Neural progenitor cell (in vitro differentiated cells): ENCODE data around the gene BRSK2.

ENCODE experiments used
- EZH2 ChIP-seq: fragments of 200-600 bp; sonication (generic); IDR thresholded peaks from 2 replicates; pipeline ENCODE4 v1.6.1; 2017; ENCODE audit warnings: antibody characterized with exemption, mild to moderate bottlenecking, moderate library complexity
- TF ChIP-seq, protein P1 (sequence below): fragments of 200-600 bp; sonication (generic); IDR thresholded peaks from 2 replicates; pipeline ENCODE4 v1.5.1; 2017; ENCODE audit warnings: antibody characterized with exemption, mild to moderate bottlenecking

DNA sequence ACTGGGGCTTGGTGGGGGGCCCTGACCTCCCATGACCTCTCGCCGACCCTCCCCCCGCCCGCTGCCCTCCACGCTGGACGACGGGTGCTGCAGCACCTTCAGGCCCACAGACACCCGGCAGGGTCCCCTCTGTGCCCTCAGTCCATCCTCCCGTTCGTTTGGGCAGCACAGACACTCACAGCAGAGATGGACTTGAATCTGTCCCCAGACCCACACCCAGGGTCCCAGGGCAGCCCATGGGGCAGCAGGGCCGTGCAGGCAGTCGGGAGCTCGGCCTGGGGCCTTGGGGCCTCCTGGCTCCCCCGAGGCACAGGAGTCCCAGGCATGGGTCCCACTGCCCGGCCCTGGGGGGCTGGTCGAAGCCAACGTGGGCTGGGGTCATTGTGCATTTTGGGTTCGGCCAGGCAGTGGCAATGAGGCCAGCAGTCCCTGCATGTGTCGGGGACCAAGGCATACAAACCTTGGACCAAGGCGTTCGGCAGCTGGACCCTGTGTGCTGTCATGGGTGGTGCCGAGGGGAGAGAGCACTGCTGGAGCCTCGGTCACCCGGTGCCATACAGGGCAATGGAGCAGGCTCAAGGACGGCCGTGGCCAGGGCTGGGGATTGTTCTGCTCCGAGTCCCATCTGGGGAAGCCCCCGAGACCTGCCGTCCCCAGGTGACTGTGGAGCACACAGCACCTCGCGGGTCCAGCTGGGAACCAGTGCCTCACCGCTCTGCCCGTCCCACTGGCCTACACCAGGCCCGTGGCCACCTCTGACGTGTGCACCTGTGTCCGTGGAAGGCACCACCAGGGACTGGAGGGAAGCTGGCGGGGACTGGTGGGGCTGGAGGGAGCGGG is 19.3 kb upstream of the BRSK2 start:
- TF ChIP-seq, protein P1, sequence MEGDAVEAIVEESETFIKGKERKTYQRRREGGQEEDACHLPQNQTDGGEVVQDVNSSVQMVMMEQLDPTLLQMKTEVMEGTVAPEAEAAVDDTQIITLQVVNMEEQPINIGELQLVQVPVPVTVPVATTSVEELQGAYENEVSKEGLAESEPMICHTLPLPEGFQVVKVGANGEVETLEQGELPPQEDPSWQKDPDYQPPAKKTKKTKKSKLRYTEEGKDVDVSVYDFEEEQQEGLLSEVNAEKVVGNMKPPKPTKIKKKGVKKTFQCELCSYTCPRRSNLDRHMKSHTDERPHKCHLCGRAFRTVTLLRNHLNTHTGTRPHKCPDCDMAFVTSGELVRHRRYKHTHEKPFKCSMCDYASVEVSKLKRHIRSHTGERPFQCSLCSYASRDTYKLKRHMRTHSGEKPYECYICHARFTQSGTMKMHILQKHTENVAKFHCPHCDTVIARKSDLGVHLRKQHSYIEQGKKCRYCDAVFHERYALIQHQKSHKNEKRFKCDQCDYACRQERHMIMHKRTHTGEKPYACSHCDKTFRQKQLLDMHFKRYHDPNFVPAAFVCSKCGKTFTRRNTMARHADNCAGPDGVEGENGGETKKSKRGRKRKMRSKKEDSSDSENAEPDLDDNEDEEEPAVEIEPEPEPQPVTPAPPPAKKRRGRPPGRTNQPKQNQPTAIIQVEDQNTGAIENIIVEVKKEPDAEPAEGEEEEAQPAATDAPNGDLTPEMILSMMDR, result no peak
- TF ChIP-seq EZH2, result no peak
